ENCODE data around the gene CORIN.
"Not testable (repeated sequence)": the region's sequence is repeated elsewhere in the genome, so short reads cannot be mapped to it uniquely, and the experiment has no call there.

CORIN gene

DNA sequence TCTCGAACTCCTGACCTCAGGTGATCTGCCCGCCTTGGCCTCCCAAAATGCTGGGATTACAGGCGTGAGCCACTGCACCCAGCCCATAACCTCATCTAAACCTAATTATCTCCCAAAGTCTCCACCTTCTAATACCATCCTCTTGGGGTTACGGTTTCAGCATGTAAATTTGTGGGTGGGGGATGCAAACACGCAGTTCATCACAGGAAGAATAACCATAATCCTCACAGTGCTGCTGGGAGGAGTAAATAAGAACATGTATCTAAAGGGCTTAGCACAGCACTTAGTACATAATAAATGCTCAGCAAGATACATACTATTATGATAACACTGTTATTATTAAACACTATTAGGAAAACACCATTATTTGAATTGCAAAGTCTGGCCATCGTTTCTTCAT lies 116.4 kb downstream of the CORIN start:
- DNase-seq (ENCODE audit: low read depth in 2 of 2) = no peak

DNA sequence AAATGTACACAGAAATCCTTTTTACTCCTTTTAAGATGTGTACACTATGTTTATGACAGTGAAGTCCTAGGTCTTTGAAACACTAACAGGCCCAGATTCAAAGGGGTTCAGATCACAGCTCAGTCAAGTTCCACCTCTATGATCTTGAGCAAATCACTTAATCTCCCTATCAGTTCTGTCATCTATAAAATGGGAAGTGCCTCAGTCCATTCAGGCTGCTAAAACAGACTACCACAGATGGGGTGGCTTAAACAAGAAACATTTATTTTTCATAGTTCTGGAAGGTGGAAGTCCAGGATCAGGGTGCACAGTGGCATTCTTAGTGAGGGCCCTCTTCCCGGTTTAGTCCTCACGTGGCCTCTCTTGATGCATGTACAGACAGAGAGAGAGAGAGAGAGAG lies 117.1 kb downstream of the CORIN start:
- no peak for DNase-seq (ENCODE audit: low read depth in 2 of 2)

DNA sequence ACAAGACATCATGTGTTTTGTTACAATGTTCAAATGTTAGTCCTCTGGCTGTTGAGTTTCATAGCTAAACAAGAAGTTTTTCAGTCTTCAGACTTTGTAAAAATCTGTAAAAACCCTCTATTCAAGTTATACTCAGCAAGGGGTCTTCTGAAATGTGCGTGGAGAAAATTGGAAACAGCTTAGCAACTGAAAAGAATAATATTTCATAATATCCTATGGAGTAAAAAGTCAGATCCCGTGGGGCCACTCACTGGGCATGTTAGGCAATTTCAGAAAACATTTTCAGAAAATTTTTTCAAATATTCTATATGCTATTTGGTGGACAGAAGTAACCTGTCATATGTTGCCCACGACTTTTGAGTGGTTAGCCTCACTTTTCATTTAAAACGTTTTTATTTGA lies 118.3 kb downstream of the CORIN start:
- DNase-seq (ENCODE audit: low read depth in 2 of 2) = no peak

DNA sequence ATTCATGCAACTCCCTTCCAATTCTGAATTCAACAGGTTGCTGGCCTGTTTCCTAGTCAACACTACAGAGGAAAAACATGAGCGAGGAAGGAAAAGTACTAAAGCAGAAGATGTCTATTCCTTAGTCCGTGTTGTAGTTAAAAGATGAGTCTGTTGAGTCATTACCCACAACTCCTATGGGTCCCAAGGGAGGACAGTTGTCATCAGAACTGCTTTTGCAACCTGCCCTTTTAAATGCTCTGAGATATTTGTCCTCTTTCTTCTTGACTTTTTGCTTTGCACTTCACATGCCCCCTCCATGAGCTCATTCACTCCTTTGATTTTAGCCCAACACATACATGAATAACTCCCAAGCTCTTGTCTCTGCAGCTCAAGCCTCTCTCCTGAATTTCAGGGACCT lies 119.2 kb downstream of the CORIN start:
- no peak for DNase-seq (ENCODE audit: low read depth in 2 of 2)

DNA sequence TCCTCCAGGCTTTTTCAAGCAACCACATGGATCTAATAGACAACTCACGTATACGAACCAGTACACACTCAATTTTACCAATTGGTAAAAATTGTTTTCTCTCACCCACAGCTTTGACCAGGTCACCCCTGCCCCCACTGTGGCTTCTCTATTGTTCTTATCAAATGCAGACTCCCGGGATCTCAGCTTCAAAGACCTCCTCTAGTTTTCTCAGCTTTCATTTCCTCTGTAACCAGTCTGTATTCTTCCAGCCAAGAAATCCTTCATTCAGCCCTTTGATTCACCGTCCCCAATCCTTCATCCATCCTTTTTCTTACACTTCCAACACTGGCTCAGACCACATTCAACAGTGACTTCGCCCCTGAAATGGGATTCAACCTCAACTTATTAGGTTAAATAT lies 120.7 kb downstream of the CORIN start:
- no peak for DNase-seq (ENCODE audit: low read depth in 2 of 2)

DNA sequence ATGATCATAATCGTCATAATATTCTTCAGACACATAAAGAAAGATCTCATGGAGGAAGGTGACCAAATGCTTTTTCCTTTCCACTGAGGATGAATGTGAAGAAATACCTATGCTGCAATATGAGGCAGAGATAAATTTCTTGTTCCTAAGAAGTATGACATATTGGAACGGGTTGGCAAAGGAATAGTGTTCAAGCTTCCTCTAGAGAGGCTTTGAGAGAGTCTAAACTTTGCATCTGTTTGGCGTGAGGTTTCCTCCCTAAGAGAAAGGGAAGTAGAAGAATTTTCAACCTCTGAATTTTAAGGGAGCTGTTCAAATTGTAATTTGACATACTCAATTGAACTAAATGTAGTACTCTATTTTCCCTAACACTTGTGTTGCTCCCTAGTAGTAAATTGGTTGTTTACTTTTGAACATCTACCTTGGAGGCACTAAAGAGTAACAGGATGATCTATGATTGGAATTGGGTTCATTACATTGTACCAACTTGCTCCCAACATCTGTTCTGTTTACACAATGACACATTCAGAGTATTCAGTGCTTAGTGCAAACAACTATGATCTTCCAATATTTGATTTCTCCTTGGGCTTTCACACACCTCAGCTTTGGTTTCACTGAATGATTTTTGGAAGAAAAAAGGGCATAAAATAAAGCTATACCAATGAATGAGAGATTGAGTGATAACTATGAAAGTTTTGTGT lies 122.0 kb downstream of the CORIN start:
- no peak for DNase-seq (ENCODE audit: low read depth in 2 of 2)

DNA sequence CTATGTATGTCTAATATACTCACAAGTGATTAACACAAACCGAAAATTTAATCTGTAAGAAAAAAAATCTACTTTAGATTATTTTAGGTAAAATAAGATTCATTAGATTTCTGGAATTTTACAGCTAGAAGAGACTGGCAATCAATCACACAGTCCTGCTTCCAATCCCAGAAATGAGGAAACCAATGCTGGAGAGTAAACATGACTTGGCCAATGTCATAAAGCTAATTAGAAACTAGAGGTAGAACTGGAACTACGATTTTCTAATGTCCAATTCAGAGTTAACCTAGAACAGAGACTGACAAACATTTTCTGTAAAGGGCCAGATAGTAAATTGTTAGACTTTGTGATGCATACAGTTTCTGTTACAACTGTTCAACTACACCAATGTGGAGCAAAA lies 123.6 kb downstream of the CORIN start:
- DNase-seq (ENCODE audit: low read depth in 2 of 2) = no peak

DNA sequence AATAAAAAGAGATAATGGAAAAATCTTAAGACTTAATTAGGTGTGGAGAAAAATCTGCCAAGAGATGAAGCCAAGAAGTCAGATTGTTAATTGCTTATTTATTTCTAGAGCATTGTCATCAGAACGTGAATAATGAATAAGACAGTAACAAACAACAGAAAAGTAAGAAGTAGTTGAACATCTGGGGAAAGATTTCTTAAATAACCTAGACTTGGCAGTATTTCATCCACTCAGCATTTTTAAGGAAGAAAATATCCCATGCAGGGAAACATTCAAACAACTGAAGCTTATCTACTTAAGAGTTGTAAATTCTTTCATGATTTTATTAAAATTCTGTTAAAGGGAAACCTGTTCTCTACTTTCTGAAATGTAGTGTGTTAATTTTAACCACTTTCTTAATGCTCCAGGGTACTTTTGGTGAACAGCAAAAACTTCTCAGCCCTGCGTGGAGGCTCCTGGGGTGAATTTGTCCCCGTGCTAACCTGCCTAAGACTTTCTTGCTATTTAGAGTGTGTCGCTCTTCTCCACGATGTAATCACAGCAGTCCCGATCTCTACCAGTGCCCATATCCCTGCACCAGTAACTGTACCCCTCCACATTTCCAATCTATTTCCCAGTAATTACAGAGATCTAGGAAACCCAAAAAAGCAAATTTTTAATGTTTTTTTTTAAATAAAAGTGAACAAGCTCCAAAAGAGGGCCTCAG lies 124.6 kb downstream of the CORIN start:
- DNase-seq (ENCODE audit: low read depth in 2 of 2) = no peak

DNA sequence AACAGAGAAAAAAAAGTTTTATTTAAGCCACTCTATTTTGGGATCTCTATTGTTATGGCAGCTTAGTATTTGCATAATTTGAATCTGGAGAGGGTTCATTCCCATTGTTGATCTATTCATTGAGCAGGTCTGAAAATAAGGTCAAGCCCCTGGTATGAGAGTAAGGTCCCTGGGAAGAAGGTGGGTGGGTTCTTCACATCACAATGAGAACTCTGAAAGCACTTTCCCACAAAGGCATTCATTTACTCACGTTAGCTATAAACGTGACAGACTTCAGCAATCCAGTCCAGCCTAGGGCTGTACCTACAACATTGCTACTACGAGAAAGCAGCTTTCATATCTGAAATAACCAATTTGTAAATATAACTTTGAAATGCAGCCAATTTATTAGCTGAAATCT lies 126.2 kb downstream of the CORIN start:
- DNase-seq (ENCODE audit: low read depth in 2 of 2) = no peak

DNA sequence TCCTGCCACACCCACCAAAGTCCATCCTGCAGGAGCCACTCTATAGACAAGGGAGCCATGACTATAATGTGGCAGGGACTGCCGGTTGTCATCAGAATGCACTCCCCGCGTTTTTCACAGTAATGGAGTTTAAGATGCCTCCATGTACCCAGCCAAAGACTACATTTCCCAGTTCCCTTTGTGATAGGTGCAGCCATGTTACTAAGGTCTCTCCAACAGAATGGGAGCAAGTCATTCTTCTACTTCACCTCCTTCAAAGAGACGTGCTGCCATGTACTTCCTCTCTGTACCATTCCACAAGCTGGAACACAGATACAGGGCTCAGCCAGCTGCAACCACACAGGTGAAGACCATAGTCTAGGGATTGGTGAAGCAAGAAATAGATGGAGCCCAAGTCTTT lies 126.7 kb downstream of the CORIN start:
- DNase-seq (ENCODE audit: low read depth in 2 of 2) = no peak

DNA sequence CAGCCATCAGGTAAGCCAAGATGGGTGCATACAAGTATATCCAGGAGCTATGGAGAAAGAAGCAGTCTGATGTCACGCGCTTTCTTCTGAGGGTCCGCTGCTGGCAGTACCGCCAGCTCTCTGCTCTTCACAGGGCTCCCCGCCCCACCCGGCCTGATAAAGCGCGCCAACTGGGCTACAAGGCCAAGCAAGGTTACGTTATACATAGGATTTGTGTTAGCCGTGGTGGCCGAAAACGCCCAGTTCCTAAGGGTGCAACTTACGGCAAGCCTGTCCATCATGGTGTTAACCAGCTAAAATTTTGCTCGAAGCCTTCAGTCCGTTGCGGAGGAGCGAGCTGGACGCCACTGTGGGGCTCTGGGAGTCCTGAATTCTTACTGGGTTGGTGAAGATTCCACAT lies 131.5 kb downstream of the CORIN start:
- not testable (repeated sequence) for DNase-seq (ENCODE audit: low read depth in 2 of 2)

DNA sequence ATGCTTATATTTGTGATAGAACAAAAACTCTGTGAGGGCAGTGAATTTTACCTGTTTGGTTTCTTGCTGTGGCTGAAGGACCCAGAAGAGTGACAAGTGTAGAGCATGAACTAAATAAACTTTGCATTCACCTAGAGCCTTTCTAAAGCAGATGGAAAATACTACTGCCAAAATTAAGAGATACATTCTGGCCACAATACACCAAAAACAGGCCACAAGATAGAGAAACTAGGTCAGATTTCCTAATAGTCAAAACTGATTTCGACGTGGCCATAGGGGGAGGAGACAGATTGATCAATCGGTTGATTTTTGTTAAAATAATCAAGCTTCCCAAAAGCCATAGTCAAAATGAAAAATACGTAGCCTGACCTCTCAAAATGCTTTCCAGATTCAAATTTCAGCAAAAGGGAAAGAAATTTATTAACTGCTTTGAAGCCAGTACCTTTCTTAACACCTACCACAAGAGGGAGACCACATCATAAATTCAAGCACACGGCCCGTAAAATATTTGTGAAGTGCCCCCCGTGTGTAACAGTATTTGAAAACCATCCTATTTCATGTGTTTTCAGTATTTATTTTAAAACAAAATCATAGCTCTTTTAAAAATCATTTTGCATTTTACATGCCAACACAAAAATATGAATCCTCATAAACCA lies 132.4 kb downstream of the CORIN start:
- no peak for DNase-seq (ENCODE audit: low read depth in 2 of 2)

DNA sequence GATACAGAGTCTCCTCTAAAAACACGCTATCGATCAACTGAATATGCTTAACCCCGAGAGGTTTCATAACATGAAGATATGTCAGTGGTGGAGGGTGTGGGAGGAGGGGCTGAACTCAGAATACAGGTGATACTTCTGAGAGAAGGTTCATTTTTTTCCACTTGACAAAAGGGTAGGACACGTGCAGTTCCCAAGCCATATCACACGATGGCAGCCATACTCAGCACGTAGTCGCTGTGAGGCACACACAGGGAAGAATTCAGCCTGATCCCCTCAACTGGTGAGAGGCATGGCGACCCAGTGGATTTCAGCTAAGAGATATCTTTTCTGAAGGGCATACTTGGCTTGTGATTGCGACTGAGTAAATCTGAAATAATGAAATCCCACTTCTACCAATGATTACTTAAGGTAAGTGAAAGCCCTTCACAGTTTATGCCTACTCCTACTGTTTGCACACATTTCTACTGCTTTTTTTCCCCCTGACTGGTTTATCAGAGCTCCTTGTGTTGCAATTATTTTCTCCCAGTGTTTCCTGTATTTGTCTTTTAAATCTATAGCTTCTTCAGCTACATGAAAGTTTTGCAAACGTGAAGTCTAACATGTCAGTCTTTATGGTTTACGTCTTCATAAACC lies 133.1 kb downstream of the CORIN start:
- no peak for DNase-seq (ENCODE audit: low read depth in 2 of 2)

DNA sequence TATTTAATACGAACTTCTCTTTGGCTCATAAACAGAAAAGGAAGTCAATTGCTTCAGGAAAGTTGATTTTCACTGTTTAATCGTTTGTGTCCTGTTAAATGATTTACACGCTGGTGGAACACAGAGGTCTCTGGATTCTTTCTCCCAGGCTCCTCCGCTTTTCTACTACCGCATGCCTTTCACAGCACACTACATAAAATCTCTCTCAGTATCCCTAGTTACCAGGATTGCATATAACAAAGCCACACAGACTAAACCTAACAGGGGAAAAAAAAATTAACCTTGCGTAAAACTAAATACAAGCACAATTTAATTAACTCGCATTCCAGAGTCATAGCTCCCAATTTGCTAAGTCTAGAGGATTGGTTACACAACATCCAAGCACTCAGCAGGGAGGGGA lies 133.9 kb downstream of the CORIN start:
- DNase-seq (ENCODE audit: low read depth in 2 of 2) = no peak

DNA sequence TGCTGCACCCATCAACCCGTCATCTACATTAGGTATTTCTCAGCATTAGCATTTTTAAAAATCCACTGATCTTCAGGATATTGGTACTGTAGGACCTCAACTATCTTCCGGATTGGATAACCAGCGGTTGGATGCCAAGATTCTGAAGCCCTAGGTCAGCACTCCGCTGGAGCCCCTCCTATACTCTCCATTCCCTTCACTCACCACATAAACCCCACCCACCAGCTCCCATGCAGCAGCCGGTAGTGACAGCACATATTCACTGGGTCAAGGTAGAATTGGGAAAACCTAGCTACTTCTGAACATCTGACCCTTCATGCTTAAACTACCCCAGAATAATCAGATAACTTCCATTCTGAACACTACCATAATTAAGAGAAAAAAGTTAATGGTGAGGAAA lies 134.9 kb downstream of the CORIN start:
- DNase-seq (ENCODE audit: low read depth in 2 of 2) = no peak

DNA sequence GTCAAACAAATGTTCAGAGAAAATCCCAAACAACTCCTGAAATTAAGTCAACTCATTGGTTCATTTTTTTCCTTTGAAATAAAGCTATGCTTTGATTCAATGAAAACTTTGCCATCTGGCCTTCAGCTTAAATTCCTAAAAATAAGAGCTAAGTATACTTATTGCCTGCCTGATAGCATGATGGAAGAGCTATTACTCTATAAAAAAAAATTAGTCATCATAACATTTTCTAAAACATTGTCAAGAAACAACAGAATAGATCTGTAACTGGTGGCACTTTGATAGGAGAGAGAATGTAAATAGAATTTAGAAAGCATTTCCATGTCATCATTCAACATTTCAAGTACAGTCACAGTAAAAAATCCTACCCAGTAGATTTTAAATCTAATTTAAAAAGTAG lies 136.6 kb downstream of the CORIN start:
- DNase-seq (ENCODE audit: low read depth in 2 of 2) = no peak

DNA sequence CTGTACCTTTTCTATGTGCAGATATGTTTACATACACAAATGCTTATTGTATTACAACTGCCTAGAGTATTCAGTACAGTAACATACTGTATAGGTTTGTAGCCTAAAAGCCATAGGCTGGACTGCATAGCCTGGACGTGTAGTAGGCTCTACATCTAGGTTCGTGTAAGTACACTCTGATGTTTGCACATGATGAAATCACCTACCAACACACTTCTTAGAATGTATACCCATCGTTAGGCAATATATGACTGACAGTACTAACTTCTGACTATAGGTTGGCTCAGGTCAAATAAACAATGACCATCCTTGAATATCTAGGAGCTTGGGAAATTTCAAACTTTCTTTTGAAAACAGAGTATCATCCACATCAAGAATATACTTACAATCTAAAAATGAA lies 139.0 kb downstream of the CORIN start:
- no peak for DNase-seq (ENCODE audit: low read depth in 2 of 2)

DNA sequence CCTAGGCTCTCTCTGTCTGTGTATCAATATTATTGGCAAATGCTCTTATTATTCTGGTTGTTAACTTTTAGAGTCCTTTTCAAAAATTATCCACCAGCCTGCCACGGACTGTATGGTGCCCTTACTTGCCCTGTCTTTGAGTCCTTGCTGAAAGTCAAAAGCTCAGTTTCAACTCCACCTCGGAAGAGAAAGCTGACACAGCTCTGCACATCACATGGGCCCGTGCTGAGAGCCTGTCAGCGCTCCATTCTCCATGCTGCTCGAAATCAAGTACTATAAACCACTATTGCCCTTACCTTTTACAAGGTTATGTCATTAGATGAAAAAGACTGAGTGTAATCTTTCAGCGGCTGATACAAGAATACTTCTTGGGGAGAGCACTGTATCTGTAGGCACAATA lies 141.0 kb downstream of the CORIN start:
- DNase-seq (ENCODE audit: low read depth in 2 of 2) = no peak

DNA sequence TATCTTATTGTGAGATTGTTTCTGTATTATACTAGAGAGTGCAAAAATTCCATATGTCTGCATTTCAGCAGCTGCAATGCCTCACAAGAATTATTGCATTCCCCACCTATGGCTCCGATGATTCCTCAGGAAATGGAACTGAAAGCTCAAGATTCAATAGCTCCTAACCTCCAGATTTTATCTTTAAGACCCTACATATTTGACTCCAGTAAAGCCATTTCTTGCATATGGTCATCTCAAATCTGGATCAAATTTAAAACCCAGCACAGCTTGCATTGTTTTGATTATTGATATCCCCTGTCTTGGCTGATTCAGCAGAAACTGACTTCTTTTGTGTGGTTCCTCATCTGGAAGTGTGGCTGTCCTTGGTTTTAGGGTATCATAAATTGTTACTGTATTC lies 142.6 kb downstream of the CORIN start:
- no peak for DNase-seq (ENCODE audit: low read depth in 2 of 2)

DNA sequence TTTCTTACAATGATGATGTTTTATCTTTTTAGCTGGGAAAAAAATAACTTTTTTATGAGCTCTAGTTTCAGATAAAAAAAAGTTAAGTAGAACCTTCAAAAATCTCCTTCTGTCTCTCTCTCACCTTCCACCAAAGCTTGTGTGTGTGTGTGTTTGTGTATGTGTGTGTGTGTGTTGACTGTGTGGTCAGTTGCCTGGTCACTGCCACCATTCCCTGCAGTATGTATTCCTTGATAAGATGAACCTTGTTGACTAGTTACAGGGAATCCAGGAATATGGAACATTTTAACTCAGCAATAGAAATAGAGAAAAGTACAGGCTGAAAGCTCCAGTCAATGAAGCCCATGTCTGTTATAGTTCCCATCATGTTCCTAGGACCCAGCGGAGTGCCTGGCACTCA lies 143.5 kb downstream of the CORIN start:
- DNase-seq (ENCODE audit: low read depth in 2 of 2) = no peak

DNA sequence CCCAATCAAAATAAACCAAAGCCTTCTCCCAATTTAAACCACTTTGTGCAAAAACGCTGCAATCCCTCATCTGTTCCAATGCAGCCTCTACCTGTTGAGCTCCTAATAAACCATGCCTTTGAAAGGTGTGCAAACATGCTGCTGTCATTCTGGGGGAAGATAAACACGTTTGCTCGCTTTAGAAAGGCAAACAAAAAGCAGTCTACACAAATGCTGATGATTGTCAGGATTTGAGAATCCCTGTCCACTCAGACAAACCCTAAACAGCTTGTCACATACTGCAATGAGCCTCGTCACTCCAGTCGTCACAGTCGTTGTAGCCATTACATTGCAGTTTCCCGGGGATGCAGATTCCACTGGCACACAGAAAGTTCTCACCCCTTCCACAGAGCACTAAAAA lies 145.2 kb downstream of the CORIN start:
- no peak for DNase-seq (ENCODE audit: low read depth in 2 of 2)

DNA sequence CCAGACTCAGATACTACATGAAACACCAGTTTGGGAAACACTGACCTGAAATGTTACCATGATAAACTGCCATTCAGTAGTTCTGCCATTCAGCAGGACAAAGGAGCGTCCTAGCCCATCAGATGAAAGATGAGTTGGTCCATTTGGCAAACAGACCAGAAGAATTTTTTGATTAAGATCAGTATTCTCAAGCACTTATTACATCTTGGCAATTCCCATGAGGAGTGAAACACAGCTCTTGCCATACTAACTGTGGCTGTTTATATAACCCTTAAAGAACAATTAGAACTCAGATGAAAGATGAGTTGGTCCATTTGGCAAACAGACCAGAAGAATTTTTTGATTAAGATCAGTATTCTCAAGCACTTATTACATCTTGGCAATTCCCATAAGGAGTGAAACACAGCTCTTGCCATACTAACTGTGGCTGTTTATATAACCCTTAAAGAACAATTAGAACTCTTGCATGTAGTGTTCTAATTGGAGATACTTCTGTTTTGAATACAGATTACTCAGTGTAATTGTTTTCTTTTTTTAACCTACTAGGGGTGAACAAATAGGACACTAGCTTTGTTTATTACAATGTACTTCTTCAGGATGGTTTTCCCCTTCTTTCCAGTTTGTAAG lies 146.0 kb downstream of the CORIN start:
- DNase-seq (ENCODE audit: low read depth in 2 of 2) = not testable (repeated sequence)
